Neural progenitor cell (in vitro differentiated cells): ENCODE data around the gene ZNF860. TPM values are rescaled to one million over a fixed set of nuclear protein-coding genes. Genes with fewer than 3 reads are reported as not detected.

Experiments used
- DNase-seq: peaks from one replicate; pipeline ENCODE4 v3.0.0-alpha.2; 2016; ENCODE audit warnings: low spot score
- H2AFZ ChIP-seq: fragments of 200-600 bp; sonication (generic); replicated peaks from 2 replicates; pipeline ENCODE4 v1.6.1; 2016; ENCODE audit warnings: antibody characterized with exemption
- H3F3A ChIP-seq: fragments of 200-600 bp; sonication (generic); 2 replicates; pipeline ENCODE4 v1.6.1; 2016; ENCODE audit warnings: antibody characterized with exemption, low read depth
- H3K27ac ChIP-seq: fragments of 200-600 bp; sonication (generic); 2 replicates; pipeline ENCODE4 v1.5.1; 2016; ENCODE audit warnings: mild to moderate bottlenecking
- H3K27me3 ChIP-seq: fragments of 200-600 bp; sonication (generic); 2 replicates; pipeline ENCODE4 v1.6.1; 2016; ENCODE audit warnings: mild to moderate bottlenecking, moderate library complexity
- H3K36me3 ChIP-seq: fragments of 200-600 bp; sonication (generic); 2 replicates; pipeline ENCODE4 v1.5.1; 2016
- H3K4me1 ChIP-seq: fragments of 200-600 bp; sonication (generic); 2 replicates; pipeline ENCODE4 v1.6.1; 2016; ENCODE audit warnings: mixed run types
- H3K4me2 ChIP-seq: fragments of 200-600 bp; sonication (generic); 2 replicates; pipeline ENCODE4 v1.6.1; 2016
- H3K4me3 ChIP-seq: fragments of 200-600 bp; sonication (generic); 2 replicates; pipeline ENCODE4 v1.5.1; 2016
- H3K79me2 ChIP-seq: fragments of 200-600 bp; sonication (generic); 2 replicates; pipeline ENCODE4 v1.6.1; 2016; ENCODE audit warnings: low read depth
- H3K9ac ChIP-seq: fragments of 200-600 bp; sonication (generic); 2 replicates; pipeline ENCODE4 v1.6.1; 2016
- H3K9me3 ChIP-seq: fragments of 200-600 bp; sonication (generic); 2 replicates; pipeline ENCODE4 v1.5.1; 2016; ENCODE audit warnings: low read depth
- H4K20me1 ChIP-seq: fragments of 200-600 bp; sonication (generic); 2 replicates; pipeline ENCODE4 v1.6.1; 2016; ENCODE audit warnings: low read depth
- H3K27ac Mint-ChIP-seq: 3 replicates; pipeline ENCODE4 v1.8.0; 2021; ENCODE audit warnings: mixed read lengths
- H3K27me3 Mint-ChIP-seq: 2 replicates; pipeline ENCODE4 v1.8.0; 2022; ENCODE audit warnings: low read depth, mild to moderate bottlenecking, inconsistent platforms, moderate library complexity, mixed read lengths; ENCODE audit not compliant: insufficient read depth
- H3K36me3 Mint-ChIP-seq: 3 replicates; pipeline ENCODE4 v1.8.0; 2021; ENCODE audit warnings: mixed read lengths
- H3K4me1 Mint-ChIP-seq: 3 replicates; pipeline ENCODE4 v1.8.0; 2021; ENCODE audit warnings: mixed read lengths
- H3K4me3 Mint-ChIP-seq: 3 replicates; pipeline ENCODE4 v1.8.0; 2021; ENCODE audit warnings: mild to moderate bottlenecking, moderate library complexity, mixed read lengths
- H3K9me3 Mint-ChIP-seq: 3 replicates; pipeline ENCODE4 v1.8.0; 2020; ENCODE audit warnings: mixed read lengths
- CTCF ChIP-seq: fragments of 200-600 bp; sonication (generic); IDR thresholded peaks from 2 replicates; pipeline ENCODE4 v1.5.1; 2017; ENCODE audit warnings: antibody characterized with exemption, mild to moderate bottlenecking
- EZH2 ChIP-seq: fragments of 200-600 bp; sonication (generic); IDR thresholded peaks from 2 replicates; pipeline ENCODE4 v1.6.1; 2017; ENCODE audit warnings: antibody characterized with exemption, mild to moderate bottlenecking, moderate library complexity
- EZH2phosphoT487 ChIP-seq: fragments of 200-600 bp; sonication (generic); IDR thresholded peaks from 2 replicates; pipeline ENCODE4 v1.6.1; 2017; ENCODE audit warnings: antibody characterized with exemption
- total RNA-seq: library from RNA; depleted of rRNA; stranded (reverse); fragments of >200 nt; gene quantifications from 2 replicates; pipeline ENCODE4 v1.2.3, GENCODE V29; 2015; ENCODE audit warnings: low replicate concordance

ZNF860 gene
- total RNA-seq, 1 donor from 2014 or later: 0.43 TPM

GRCh38 chr3:32000877-32001276, 19.3 kb downstream of the ZNF860 start:
- Mint-ChIP-seq H3K27me3 (peaks cover 5% of the 10 kb centered on the region), H3K4me3 (no peak overlapping the region), H3K27ac (no peak overlapping the region), H3K9me3 (peaks cover 2% of the 10 kb centered on the region), H3K36me3 (no peaks in the 10 kb centered on the region), H3K4me1 (peaks cover 14% of the 10 kb centered on the region)
- no peak overlapping the region for H2AFZ ChIP-seq
- no peaks in the 10 kb centered on the region for H3K36me3 ChIP-seq
- no peaks in the 10 kb centered on the region for H4K20me1 ChIP-seq
- no peaks in the 10 kb centered on the region for H3K79me2 ChIP-seq
- no peak overlapping the region for H3K9ac ChIP-seq
- DNase-seq: no peak
- no peaks in the 10 kb centered on the region for H3K27me3 ChIP-seq
- no peak for TF ChIP-seq CTCF
- no peak for TF ChIP-seq EZH2phosphoT487
- no peak for TF ChIP-seq EZH2
- peaks cover 18% of the 10 kb centered on the region for H3K4me1 ChIP-seq
- H3K9me3 ChIP-seq: no peaks in the 10 kb centered on the region
- no peak overlapping the region for H3K4me3 ChIP-seq
- H3K4me2 ChIP-seq: no peak overlapping the region
- peaks cover 14% of the 10 kb centered on the region for H3F3A ChIP-seq
- no peak overlapping the region for H3K27ac ChIP-seq

DNA sequence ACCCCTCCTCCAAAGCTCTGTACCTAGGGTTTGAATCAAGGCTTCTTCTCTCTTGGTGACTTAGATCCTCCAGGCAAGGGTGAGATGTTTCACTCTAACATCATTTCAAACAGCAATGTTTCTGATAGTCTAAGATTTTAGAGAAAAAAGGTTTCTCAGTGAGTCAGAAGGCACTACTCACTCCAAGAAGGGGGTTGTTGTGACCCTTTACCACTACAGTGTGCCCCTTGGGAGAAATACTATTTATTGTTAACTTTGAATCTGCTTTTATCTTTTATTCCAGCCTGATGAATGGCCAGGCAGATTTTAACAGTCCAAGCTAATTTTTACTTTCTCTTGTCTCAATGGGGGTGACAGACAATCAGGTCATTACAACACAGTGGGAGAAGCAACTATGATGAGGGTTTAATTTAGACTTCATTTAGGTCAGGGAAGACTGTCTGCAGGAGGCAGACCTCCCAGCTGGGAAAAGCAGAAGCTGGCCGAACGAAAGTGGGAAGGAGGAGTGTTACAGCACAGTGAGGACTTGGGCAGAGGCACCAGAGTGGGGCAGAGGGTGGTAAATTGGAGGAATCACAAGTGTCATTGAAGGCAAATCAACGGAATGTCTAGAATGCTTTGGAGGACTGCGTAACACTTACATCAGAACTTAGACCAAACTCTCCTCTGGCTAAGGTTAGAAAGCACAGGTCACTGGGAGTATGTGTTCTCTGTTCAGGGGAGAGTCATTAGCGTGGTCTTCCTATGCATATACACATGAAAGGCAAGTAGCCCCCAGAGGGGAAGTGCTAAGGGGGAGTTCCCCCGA, 21.2 kb downstream of the ZNF860 start:
- no peak for DNase-seq

DNA sequence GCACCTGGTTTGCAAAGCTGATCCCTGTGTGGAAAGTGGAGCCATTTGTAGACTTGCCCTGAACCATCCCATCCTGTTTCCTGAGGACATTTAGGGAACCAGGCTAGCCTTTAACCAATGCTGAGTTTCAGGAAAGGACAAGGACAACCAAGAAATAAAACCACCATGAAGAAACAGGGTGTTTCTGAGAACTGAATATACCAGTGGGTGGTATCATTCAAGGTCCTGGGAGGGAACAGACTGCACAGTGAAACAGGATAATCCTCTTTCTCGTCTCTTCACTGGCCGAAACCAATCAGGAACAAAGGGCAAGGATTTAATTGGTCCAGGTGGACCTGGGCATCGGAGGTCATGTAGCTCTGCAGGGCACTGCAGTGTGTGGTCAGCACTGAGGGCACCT, 21.8 kb downstream of the ZNF860 start:
- no peaks in the 10 kb centered on the region for H3K36me3 ChIP-seq
- Mint-ChIP-seq H3K9me3 (no peaks in the 10 kb centered on the region), H3K4me1 (peaks cover 14% of the 10 kb centered on the region), H3K4me3 (no peak overlapping the region), H3K36me3 (no peaks in the 10 kb centered on the region), H3K27me3 (peaks cover 3% of the 10 kb centered on the region), H3K27ac (peak overlapping the region; percentile 51)
- H3F3A ChIP-seq: peaks cover 14% of the 10 kb centered on the region
- no peak for TF ChIP-seq EZH2
- no peak for TF ChIP-seq EZH2phosphoT487
- no peak for TF ChIP-seq CTCF
- H3K4me2 ChIP-seq: no peak overlapping the region
- DNase-seq: no peak
- no peaks in the 10 kb centered on the region for H3K27me3 ChIP-seq
- no peak overlapping the region for H3K27ac ChIP-seq
- no peaks in the 10 kb centered on the region for H3K9me3 ChIP-seq
- no peak overlapping the region for H3K4me3 ChIP-seq
- H3K79me2 ChIP-seq: no peaks in the 10 kb centered on the region
- H3K9ac ChIP-seq: no peak overlapping the region
- H2AFZ ChIP-seq: no peak overlapping the region
- no peaks in the 10 kb centered on the region for H4K20me1 ChIP-seq
- H3K4me1 ChIP-seq: peaks cover 18% of the 10 kb centered on the region

More for the DNA sequence above, 21.2 kb downstream of the ZNF860 start:
- H3K4me2 ChIP-seq: no peak overlapping the region
- peaks cover 14% of the 10 kb centered on the region for H3F3A ChIP-seq
- H3K36me3 ChIP-seq: no peaks in the 10 kb centered on the region
- H4K20me1 ChIP-seq: no peaks in the 10 kb centered on the region
- Mint-ChIP-seq H3K4me1 (peaks cover 14% of the 10 kb centered on the region), H3K27ac (peak overlapping the region; percentile 21), H3K27me3 (peaks cover 3% of the 10 kb centered on the region), H3K4me3 (no peak overlapping the region), H3K9me3 (no peaks in the 10 kb centered on the region), H3K36me3 (no peaks in the 10 kb centered on the region)
- no peaks in the 10 kb centered on the region for H3K9me3 ChIP-seq
- H3K27ac ChIP-seq: no peak overlapping the region
- H3K4me1 ChIP-seq: peaks cover 18% of the 10 kb centered on the region
- H3K4me3 ChIP-seq: no peak overlapping the region
- no peaks in the 10 kb centered on the region for H3K27me3 ChIP-seq
- H3K9ac ChIP-seq: no peak overlapping the region
- H2AFZ ChIP-seq: no peak overlapping the region
- TF ChIP-seq CTCF (no peak), EZH2phosphoT487 (no peak), EZH2 (no peak)
- H3K79me2 ChIP-seq: no peaks in the 10 kb centered on the region
